Measurements from ENCODE around the gene PPP2R2C.

The PPP2R2C gene

GRCh38 chr4:6404611-6405396 is 67.6 kb downstream of the PPP2R2C start:
- no peak overlapping the region for H3K4me3 Mint-ChIP-seq
- no peaks in the 10 kb centered on the region for H3K4me1 Mint-ChIP-seq
- no peak overlapping the region for H3K27ac Mint-ChIP-seq
- H3K9me3 Mint-ChIP-seq: no peaks in the 10 kb centered on the region
- ATAC-seq (no peak), DNase-seq (no peak)
- H3K27me3 Mint-ChIP-seq: peaks cover 51% of the 10 kb centered on the region
- no peaks in the 10 kb centered on the region for H3K36me3 Mint-ChIP-seq (ENCODE audit: low read depth)

DNA sequence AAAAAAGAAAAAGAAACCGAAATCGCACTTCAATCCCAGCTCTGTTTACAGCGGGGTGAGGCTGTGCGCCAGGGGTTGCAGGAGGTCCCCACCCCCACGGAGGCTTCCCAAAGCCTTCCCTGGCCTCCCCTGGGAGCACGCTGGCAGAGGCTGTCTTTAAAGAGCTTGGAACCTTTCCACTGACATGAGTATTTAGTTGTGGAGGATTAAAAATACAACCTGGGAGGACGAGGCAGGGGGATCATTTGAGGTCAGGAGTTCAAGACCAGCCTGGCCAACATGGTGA is 69.1 kb downstream of the PPP2R2C start:
- no peaks in the 10 kb centered on the region for H3K9me3 Mint-ChIP-seq
- H3K36me3 Mint-ChIP-seq (ENCODE audit: low read depth): no peaks in the 10 kb centered on the region
- H3K27ac Mint-ChIP-seq: no peak overlapping the region
- ATAC-seq (no peak), DNase-seq (no peak)
- H3K4me1 Mint-ChIP-seq: no peaks in the 10 kb centered on the region
- no peak overlapping the region for H3K4me3 Mint-ChIP-seq
- peaks cover 50% of the 10 kb centered on the region for H3K27me3 Mint-ChIP-seq

DNA sequence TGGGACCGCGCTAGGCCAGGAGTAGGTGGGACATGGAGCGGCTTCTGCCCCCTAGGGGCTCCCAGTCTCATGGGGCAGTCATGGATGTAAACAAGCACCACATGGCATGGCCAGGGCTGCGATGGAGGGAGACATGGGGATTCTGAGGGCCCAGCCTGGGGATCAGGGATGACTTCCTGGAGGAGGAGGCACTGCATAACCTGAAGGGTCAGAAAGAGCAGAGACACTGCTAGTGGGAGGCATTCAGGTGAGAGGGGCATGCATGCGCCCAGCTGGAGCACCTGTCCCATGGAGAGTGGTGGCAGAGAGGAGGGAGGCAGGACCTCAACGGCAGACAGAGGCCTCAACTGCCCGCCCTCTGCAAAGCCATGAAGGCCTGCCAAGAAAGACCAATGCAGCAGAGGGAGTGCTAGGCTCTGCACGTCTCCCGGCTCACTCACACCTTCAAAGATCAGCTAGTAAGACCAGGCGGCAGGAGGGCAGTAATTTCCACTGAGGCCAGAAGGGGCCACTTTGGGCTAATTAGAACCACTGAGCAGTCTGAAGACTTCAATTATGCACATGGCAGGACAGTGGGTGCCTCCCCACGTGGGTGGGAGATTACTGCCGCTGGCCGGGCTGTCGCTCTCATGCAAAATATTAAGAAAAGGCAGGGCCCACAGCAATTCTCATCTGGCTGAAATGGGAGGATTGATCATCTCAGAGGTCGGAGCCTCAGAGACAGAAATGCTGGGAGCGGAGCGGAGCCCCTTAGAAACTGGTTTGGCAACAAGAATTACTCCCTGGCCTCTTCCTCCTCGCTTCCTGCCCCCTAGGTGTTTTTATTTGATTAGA is 69.6 kb downstream of the PPP2R2C start:
- ATAC-seq: no peak
- no peaks in the 10 kb centered on the region for H3K36me3 Mint-ChIP-seq (ENCODE audit: low read depth)
- peaks cover 50% of the 10 kb centered on the region for H3K27me3 Mint-ChIP-seq
- no peaks in the 10 kb centered on the region for H3K9me3 Mint-ChIP-seq
- DNase-seq: no peak
- no peak overlapping the region for H3K4me3 Mint-ChIP-seq
- no peaks in the 10 kb centered on the region for H3K4me1 Mint-ChIP-seq
- H3K27ac Mint-ChIP-seq: no peak overlapping the region

- H3K4me3 Mint-ChIP-seq: no peak overlapping the region
- peaks cover 47% of the 10 kb centered on the region for H3K27me3 Mint-ChIP-seq
- ATAC-seq: no peak
- no peak overlapping the region for H3K27ac Mint-ChIP-seq
- H3K36me3 Mint-ChIP-seq (ENCODE audit: low read depth): no peaks in the 10 kb centered on the region
- no peak for DNase-seq
- no peaks in the 10 kb centered on the region for H3K9me3 Mint-ChIP-seq
- H3K4me1 Mint-ChIP-seq: no peaks in the 10 kb centered on the region
These were observed 70.6 kb downstream of the PPP2R2C start for GRCh38 chr4:6401797-6402196.

DNA sequence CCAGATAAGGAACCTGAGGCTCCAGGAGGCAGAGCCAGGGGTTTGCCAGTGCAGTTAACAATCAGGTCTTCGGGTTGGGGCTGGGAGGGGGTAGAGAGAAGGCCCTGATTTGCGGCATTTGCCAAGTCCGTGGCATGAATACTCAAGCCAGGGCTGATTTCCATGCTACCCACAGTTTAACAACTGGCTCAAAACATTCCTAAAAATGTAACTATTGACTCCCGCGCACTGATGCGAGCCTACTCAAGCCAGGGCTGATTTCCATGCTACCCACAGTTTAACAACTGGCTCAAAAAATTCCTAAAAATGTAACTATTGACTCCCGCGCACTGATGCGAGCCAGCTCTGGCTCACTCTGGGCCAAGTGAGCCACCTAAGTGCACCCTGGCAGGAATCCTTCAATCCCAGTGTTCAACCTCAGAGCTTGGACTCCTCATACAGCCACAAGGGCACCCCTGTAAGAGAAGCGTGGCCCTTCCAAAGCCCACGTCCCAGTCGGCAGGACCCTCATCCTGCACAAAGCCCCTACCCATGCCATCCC is 75.6 kb downstream of the PPP2R2C start:
- peaks cover 11% of the 10 kb centered on the region for H3K27me3 Mint-ChIP-seq
- no peaks in the 10 kb centered on the region for H3K36me3 Mint-ChIP-seq (ENCODE audit: low read depth)
- no peak for ATAC-seq
- DNase-seq: no peak
- H3K4me3 Mint-ChIP-seq: no peak overlapping the region
- H3K4me1 Mint-ChIP-seq: no peaks in the 10 kb centered on the region
- H3K9me3 Mint-ChIP-seq: no peaks in the 10 kb centered on the region
- H3K27ac Mint-ChIP-seq: no peak overlapping the region

- no peak for DNase-seq
- no peak for ATAC-seq
- Mint-ChIP-seq H3K4me1 (no peaks in the 10 kb centered on the region), H3K27ac (no peak overlapping the region), H3K27me3 (peaks cover 4% of the 10 kb centered on the region), H3K36me3 (ENCODE audit: low read depth) (no peaks in the 10 kb centered on the region), H3K9me3 (no peaks in the 10 kb centered on the region), H3K4me3 (no peak overlapping the region)
These were observed 76.8 kb downstream of the PPP2R2C start for GRCh38 chr4:6395466-6396228.

- ATAC-seq (no peak), DNase-seq (no peak)
- H3K27me3 Mint-ChIP-seq: peaks cover 2% of the 10 kb centered on the region
- no peaks in the 10 kb centered on the region for H3K36me3 Mint-ChIP-seq (ENCODE audit: low read depth)
- no peaks in the 10 kb centered on the region for H3K9me3 Mint-ChIP-seq
- no peak overlapping the region for H3K4me3 Mint-ChIP-seq
- H3K27ac Mint-ChIP-seq: no peak overlapping the region
- no peaks in the 10 kb centered on the region for H3K4me1 Mint-ChIP-seq
These were observed 77.7 kb downstream of the PPP2R2C start for GRCh38 chr4:6394671-6395081.

- DNase-seq: no peak
- H3K27ac Mint-ChIP-seq: no peak overlapping the region
- H3K27me3 Mint-ChIP-seq: peaks cover 6% of the 10 kb centered on the region
- ATAC-seq: no peak
- H3K4me3 Mint-ChIP-seq: no peak overlapping the region
- H3K9me3 Mint-ChIP-seq: no peaks in the 10 kb centered on the region
- H3K4me1 Mint-ChIP-seq: no peaks in the 10 kb centered on the region
- H3K36me3 Mint-ChIP-seq (ENCODE audit: low read depth): no peaks in the 10 kb centered on the region
These were observed 78.6 kb downstream of the PPP2R2C start for GRCh38 chr4:6393544-6394475.

DNA sequence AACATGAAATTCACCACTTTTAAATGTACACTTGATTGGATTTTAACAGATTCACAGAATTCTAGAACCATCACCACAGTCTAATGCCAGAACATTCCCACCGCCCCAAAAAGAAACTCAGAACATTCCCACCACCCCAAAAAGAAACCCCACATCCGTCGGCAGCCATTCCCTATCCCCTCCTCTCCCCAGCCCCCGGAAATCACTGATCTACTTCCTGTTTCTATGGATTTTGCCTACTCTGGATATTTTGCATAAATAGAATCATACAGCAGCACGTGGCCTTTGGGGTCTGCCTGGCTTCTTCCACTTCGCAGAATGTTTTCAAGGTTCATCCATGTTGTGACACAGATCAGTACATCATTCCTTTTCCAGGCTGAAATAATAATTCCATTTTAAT is 79.3 kb downstream of the PPP2R2C start:
- no peak overlapping the region for H3K4me3 Mint-ChIP-seq
- no peaks in the 10 kb centered on the region for H3K9me3 Mint-ChIP-seq
- no peak overlapping the region for H3K27ac Mint-ChIP-seq
- no peak for DNase-seq
- no peak for ATAC-seq
- no peaks in the 10 kb centered on the region for H3K36me3 Mint-ChIP-seq (ENCODE audit: low read depth)
- peaks cover 8% of the 10 kb centered on the region for H3K27me3 Mint-ChIP-seq
- no peaks in the 10 kb centered on the region for H3K4me1 Mint-ChIP-seq

GRCh38 chr4:6392407-6392806 is 80.0 kb downstream of the PPP2R2C start:
- Mint-ChIP-seq H3K36me3 (ENCODE audit: low read depth) (no peaks in the 10 kb centered on the region), H3K4me3 (no peak overlapping the region), H3K4me1 (no peaks in the 10 kb centered on the region), H3K9me3 (no peaks in the 10 kb centered on the region), H3K27ac (no peak overlapping the region), H3K27me3 (peaks cover 8% of the 10 kb centered on the region)
- ATAC-seq: no peak
- DNase-seq: no peak

GRCh38 chr4:6391852-6392188 is 80.6 kb downstream of the PPP2R2C start:
- no peak for DNase-seq
- Mint-ChIP-seq H3K9me3 (no peaks in the 10 kb centered on the region), H3K36me3 (ENCODE audit: low read depth) (no peaks in the 10 kb centered on the region)

DNA sequence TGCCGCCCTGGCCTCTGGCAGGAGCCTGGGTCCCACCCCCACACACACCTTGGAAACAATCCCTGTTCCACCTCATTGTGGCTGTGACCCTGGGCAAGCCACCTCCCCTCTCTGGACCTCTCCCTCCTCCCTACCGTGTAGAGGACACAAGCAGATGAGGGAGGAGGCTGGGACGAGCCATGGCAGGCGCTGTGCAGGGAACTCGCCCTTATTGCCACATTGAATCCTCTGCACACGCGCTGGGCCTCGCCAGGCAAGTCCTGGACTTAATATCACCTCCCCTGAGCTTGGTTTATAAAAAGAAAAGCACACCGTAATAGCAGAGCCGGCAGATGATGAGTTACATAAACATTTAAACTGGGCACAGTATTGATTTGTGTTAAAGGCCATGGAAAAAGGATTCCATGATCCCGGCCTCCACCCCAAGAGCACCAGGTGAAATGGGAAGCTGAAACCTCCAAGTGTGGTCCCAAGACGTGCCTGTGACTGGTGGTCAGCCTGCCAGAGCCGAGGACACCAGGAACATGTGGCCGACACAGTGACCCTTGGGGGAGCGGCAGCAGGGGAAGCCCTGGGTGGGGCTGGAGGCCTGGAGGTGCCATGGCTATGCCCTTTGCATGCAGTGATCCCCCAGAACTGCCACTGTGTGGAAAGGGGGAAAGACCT is 81.1 kb downstream of the PPP2R2C start:
- no peak for DNase-seq
- Mint-ChIP-seq H3K27me3 (peaks cover 8% of the 10 kb centered on the region), H3K4me3 (no peak overlapping the region), H3K36me3 (ENCODE audit: low read depth) (no peaks in the 10 kb centered on the region), H3K9me3 (no peaks in the 10 kb centered on the region), H3K4me1 (no peaks in the 10 kb centered on the region), H3K27ac (no peak overlapping the region)
- no peak for ATAC-seq

More at GRCh38 chr4:6391852-6392188, 80.6 kb downstream of the PPP2R2C start:
- no peak for ATAC-seq
- Mint-ChIP-seq H3K4me1 (no peaks in the 10 kb centered on the region), H3K27ac (no peak overlapping the region), H3K27me3 (peaks cover 8% of the 10 kb centered on the region), H3K4me3 (no peak overlapping the region)

DNA sequence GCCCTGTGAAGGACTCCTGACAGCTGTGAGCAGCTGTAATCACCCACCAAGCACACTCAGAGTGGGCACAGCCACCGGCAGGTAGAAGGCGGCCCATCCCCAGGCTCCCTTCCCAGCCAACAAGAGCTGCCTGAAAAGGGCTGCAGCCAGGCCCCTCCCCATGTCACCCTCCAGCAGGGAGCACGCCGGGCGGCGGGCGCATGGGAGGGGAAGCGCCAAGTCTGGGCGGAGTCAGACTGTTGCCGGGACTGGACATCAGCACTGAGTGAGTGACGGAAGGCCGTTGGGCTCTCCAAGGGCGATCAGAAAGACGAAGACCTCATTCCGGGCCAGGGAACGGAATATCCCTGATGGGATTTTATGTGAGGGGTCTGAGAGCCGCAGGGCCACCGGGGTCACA is 82.1 kb downstream of the PPP2R2C start:
- DNase-seq: no peak
- Mint-ChIP-seq H3K4me3 (no peak overlapping the region), H3K27ac (no peak overlapping the region), H3K4me1 (no peaks in the 10 kb centered on the region), H3K9me3 (no peaks in the 10 kb centered on the region), H3K36me3 (ENCODE audit: low read depth) (no peaks in the 10 kb centered on the region), H3K27me3 (peaks cover 8% of the 10 kb centered on the region)
- ATAC-seq: no peak

Measured in activated naive CD8-positive, alpha-beta T cell treated with anti-CD3 and anti-CD28 coated beads, Interleukin-2, amount 50 U/mL, for 24 hours (primary cell).